Heart right ventricle (tissue), 16 donors: Measurements from ENCODE around the gene FAM168A. TPM values are rescaled to one million over a fixed set of nuclear protein-coding genes. Genes with fewer than 3 reads are reported as not detected.
"Not testable (repeated sequence)": the region's sequence is repeated elsewhere in the genome, so short reads cannot be mapped to it uniquely, and the experiment has no call there.

Experiments used
- ATAC-seq, 8 donors: fragments of 200-7000 bp; cut with Tn5 transposase; one replicate each; pipeline ENCODE4 v1.9.1; 2020; ENCODE audit warnings: mild to moderate bottlenecking in 8 of 8, moderate library complexity in 8 of 8, moderate number of reproducible peaks in 1 of 8
- DNase-seq, 2 donors: peaks; one replicate each; pipeline ENCODE4 v3.0.0-alpha.2; 2020
- H3K27ac ChIP-seq, 10 donors: fragments of 200-600 bp; sonication (generic) in 2 of 10; one replicate each; pipeline versions ENCODE4 v1.5.0 to v1.8.0; 2020 to 2022; ENCODE audit warnings: mild to moderate bottlenecking in 3 of 10
- H3K27me3 ChIP-seq, 7 donors: fragments of 200-600 bp; one replicate each; pipeline ENCODE4 v1.8.0; 2021 to 2022; ENCODE audit warnings: mild to moderate bottlenecking in 2 of 7
- H3K36me3 ChIP-seq, 9 donors: fragments of 200-600 bp; sonication (generic) in 1 of 9; one replicate each; pipeline versions ENCODE4 v1.5.0 to v1.8.0; 2020 to 2022; ENCODE audit warnings: mild to moderate bottlenecking in 2 of 9
- H3K4me1 ChIP-seq, 9 donors: fragments of 200-600 bp; sonication (generic) in 1 of 9; one replicate each; pipeline versions ENCODE4 v1.5.0 to v1.8.0; 2020 to 2022; ENCODE audit warnings: mild to moderate bottlenecking in 4 of 9
- H3K4me3 ChIP-seq, 10 donors: fragments of 200-600 bp; sonication (generic) in 2 of 10; one replicate each; pipeline versions ENCODE4 v1.5.0 to v1.8.0; 2020 to 2022; ENCODE audit warnings: mild to moderate bottlenecking in 7 of 10, moderate library complexity in 2 of 10
- H3K9me3 ChIP-seq, 11 donors: fragments of 200-600 bp in 10 of 11; sonication (generic) in 2 of 11; one replicate each; pipeline versions ENCODE4 v1.5.0 to v1.8.0; 2013 to 2022; ENCODE audit warnings: mild to moderate bottlenecking in 2 of 11, control low read depth in 1 of 11, moderate library complexity in 1 of 11
- CTCF ChIP-seq, 9 donors: fragments of 200-600 bp; sonication (generic) in 2 of 9; IDR thresholded peaks; one replicate each; pipeline versions ENCODE4 v1.5.0 to v1.8.0; 2021 to 2022; ENCODE audit warnings: antibody characterized with exemption in 9 of 9, mild to moderate bottlenecking in 5 of 9, moderate library complexity in 1 of 9
- WGBS, 2 donors: extraction: QIAGEN DNeasy Blood & Tissue Kit; methylation state at CpG; one replicate each; pipeline ENCODE4 v1.1.7; 2013; ENCODE audit warnings: inconsistent platforms in 1 of 2; 5-methylcytosine and 5-hydroxymethylcytosine counted together
- intact Hi-C, 10 donors: fragments of 100-400 bp; cut with DNase I; formaldehyde crosslinking; loops; one replicate each; pipeline versions ENCODE4 v1.11.1 to v1.14.2; 2022
- polyA plus RNA-seq, 2 donors: library from polyadenylated mRNA; stranded (reverse); fragments of 200-250 nt; gene quantifications; one replicate each; pipeline ENCODE4 v1.2.3, GENCODE V29; 2013
- total RNA-seq, 10 donors: library from RNA; stranded (reverse); fragmentation: NEBNext Ultra II Directional in 3 of 10; extraction: Animal tissue kit (Norgen Biotek cat#: 25700) in 3 of 10; gene quantifications; one replicate each; pipeline versions ENCODE4 v1.2.1 to v1.2.4, GENCODE V29; 2021 to 2023
- donor health status: Arrhythmogenic right ventricular cardiomyopathy.
- donor health status: ischemic (EF 13 %, LVEDD 7.1; RV severe dilation, severe dysfunction).
- donor health status: healthy with polysubstance abuse.
- donor health status: DM: no; HTN: yes; CAD: no.
- donor health status: DM: no; HTN: no; CAD: no.
- donor health status: ischemic (EF 25% LVEDD 6.9; RV normal size, moderate dysfunction).
- donor health status: ischemic (EF 25% LVEDD 5.7; RV mildly dilated, moderate dysfunction).
- donor health status: healthy.
- donor health status: DM: yes; HTN: yes; CAD: no.
- donor health status: Ischemic cardiomyopathy.
- donor health status: ischemic (EF 35%, LVEDD 5.7; RV mildly dilated, moderate dysfunction).
- donor health status: nonischemic (EF 11% LVEDD 7.7; RV severe dilation, severe dysfunction).
- donor health status: DM: yes; HTN: yes; CAD: no.
- donor health status: PGD.
- donor health status: ischemic (EF 29% LVEDD 5.4; RV normal size, mild dysfunction).
- donor health status: nonischemic (EF 23%, LVEDD 6.1; RV moderate dilation, normal function).

FAM168A gene
- total and polyA plus RNA-seq, 12 donors = 7.9 to 37.1 (median 31.8) TPM

GRCh38 chr11:73586791-73587190, 11.1 kb downstream of the FAM168A start:
- TF ChIP-seq CTCF (IDR thresholded peaks at IDR 0.05) = no peak
- Histone ChIP-seq H3K27ac (no peak overlapping the region), H3K4me3 (no peak overlapping the region), H3K9me3 (no peaks in the 10 kb centered on the region), H3K27me3 (no peaks in the 10 kb centered on the region), H3K36me3 (peaks cover 0 to 13% (median 0%) of the 10 kb centered on the region in 9 donors), H3K4me1 (peaks cover 0 to 6% (median 0%) of the 10 kb centered on the region in 9 donors)
- intact Hi-C loops = no loop called here
- ATAC-seq (no peak), DNase-seq (no peak)
- whole genome bisulfite sequencing, 2 donors = 94 to 100% methylated on average over 1 of the region's 1 CpG

GRCh38 chr11:73585834-73586575, 11.9 kb downstream of the FAM168A start:
- peaks cover 0 to 4% (median 0%) of the 10 kb centered on the region in 9 donors for H3K4me1 ChIP-seq
- intact Hi-C loops = no loop called here
- DNase-seq (no peak), ATAC-seq (no peak)
- TF ChIP-seq CTCF (IDR thresholded peaks at IDR 0.05) = no peak
- WGBS, 2 donors = 95 to 98% methylated on average over 1 of the region's 1 CpG
- H3K36me3 ChIP-seq = peaks cover 0 to 15% (median 0%) of the 10 kb centered on the region in 9 donors
- no peak overlapping the region for H3K4me3 ChIP-seq
- H3K9me3 ChIP-seq = no peaks in the 10 kb centered on the region
- no peaks in the 10 kb centered on the region for H3K27me3 ChIP-seq
- H3K27ac ChIP-seq = no peak overlapping the region

- WGBS, 2 donors = 86 to 95% methylated on average over 3 of the region's 3 CpGs
- peaks cover 0 to 12% (median 0%) of the 10 kb centered on the region in 9 donors for H3K36me3 ChIP-seq
- DNase-seq (no peak), ATAC-seq (no peak)
- H3K4me3 ChIP-seq = no peak overlapping the region
- TF ChIP-seq CTCF (IDR thresholded peaks at IDR 0.05) = no peak
- H3K9me3 ChIP-seq = no peaks in the 10 kb centered on the region
- H3K27ac ChIP-seq = no peak overlapping the region
- intact Hi-C loops = no loop called here
- H3K4me1 ChIP-seq = peaks cover 0 to 4% (median 0%) of the 10 kb centered on the region in 9 donors
- H3K27me3 ChIP-seq = no peaks in the 10 kb centered on the region
Observed at GRCh38 chr11:73584831-73585230, 13.1 kb downstream of the FAM168A start.

- no peak for TF ChIP-seq CTCF (IDR thresholded peaks at IDR 0.05)
- H3K4me1 ChIP-seq = peaks cover 0 to 15% (median 0%) of the 10 kb centered on the region in 9 donors
- H3K27ac ChIP-seq = no peak overlapping the region
- no peaks in the 10 kb centered on the region for H3K27me3 ChIP-seq
- no peak overlapping the region for H3K4me3 ChIP-seq
- H3K9me3 ChIP-seq = no peaks in the 10 kb centered on the region
- ATAC-seq = no peak
- WGBS, 2 donors = 93 to 96% methylated on average over 3 of the region's 3 CpGs
- DNase-seq = no peak
- intact Hi-C loops = no loop called here
- H3K36me3 ChIP-seq = peaks cover 0 to 16% (median 0%) of the 10 kb centered on the region in 9 donors
Observed at GRCh38 chr11:73582653-73583052, 15.3 kb downstream of the FAM168A start.

GRCh38 chr11:73580749-73581148, 17.2 kb downstream of the FAM168A start:
- intact Hi-C loops, H3K27me3 ChIP-seq, DNase-seq, H3K9me3 ChIP-seq, H3K4me3 ChIP-seq, H3K27ac ChIP-seq, ATAC-seq: not testable (repeated sequence)
- H3K4me1 ChIP-seq = peaks cover 0 to 15% (median 0%) of the 10 kb centered on the region in 9 donors
- WGBS, 2 donors = 89 to 91% methylated on average over 1 of the region's 1 CpG
- peaks cover 0 to 16% (median 0%) of the 10 kb centered on the region in 9 donors for H3K36me3 ChIP-seq
